Fibroblast of lung (primary cell): Measurements from ENCODE around the gene AQP9. TPM values are rescaled to one million over a fixed set of nuclear protein-coding genes. Genes with fewer than 3 reads are reported as not detected.

Experiments
- DNase-seq, 2 donors: peaks; one replicate each; pipeline versions ENCODE4 v3.0.0 to v3.0.0-alpha.2; 2010; ENCODE audit warnings: low read depth in 2 of 2
- H2AFZ ChIP-seq: 2 replicates; pipeline ENCODE4 v1.5.1; 2012; ENCODE audit warnings: low read length, control low read depth, inconsistent platforms
- H3K27ac ChIP-seq: 2 replicates; pipeline ENCODE4 v1.5.1; 2011; ENCODE audit warnings: low read length, control low read depth; ENCODE audit not compliant: insufficient read depth
- H3K27me3 ChIP-seq: 2 replicates; pipeline ENCODE4 v1.5.1; 2011; ENCODE audit warnings: mild to moderate bottlenecking, low read length; ENCODE audit not compliant: control insufficient read depth, insufficient read depth
- H3K36me3 ChIP-seq: 2 replicates; pipeline ENCODE4 v1.5.1; 2011; ENCODE audit warnings: low read length; ENCODE audit not compliant: control insufficient read depth, insufficient read depth
- H3K4me1 ChIP-seq: 2 replicates; pipeline ENCODE4 v1.5.1; 2011; ENCODE audit warnings: low read length; ENCODE audit not compliant: control insufficient read depth, insufficient read depth; ENCODE audit errors: extremely low read depth
- H3K4me2 ChIP-seq: 2 replicates; pipeline ENCODE4 v1.5.1; 2011; ENCODE audit warnings: low read length, control low read depth; ENCODE audit not compliant: insufficient read depth; ENCODE audit errors: extremely low read depth
- H3K4me3 ChIP-seq, 4 experiments: fragments of 200-600 bp in 1 of 4; sonication (generic) in 1 of 4; replicated peaks in 1 of 4; 2 replicates each; pipeline ENCODE4 v1.5.1; 2011 to 2016; ENCODE audit warnings: low read length in 4 of 4, low read depth in 3 of 4, mild to moderate bottlenecking in 3 of 4, control low read depth in 2 of 4, inconsistent platforms in 1 of 4, mixed read lengths in 1 of 4; ENCODE audit not compliant: insufficient read depth in 1 of 4; ENCODE audit errors: control extremely low read depth in 1 of 4
- H3K79me2 ChIP-seq: 2 replicates; pipeline ENCODE4 v1.5.1; 2012; ENCODE audit warnings: mild to moderate bottlenecking, low read length, inconsistent platforms; ENCODE audit not compliant: control insufficient read depth, insufficient read depth
- H3K9ac ChIP-seq: 2 replicates; pipeline ENCODE4 v1.5.1; 2011; ENCODE audit warnings: mild to moderate bottlenecking, low read length, control low read depth; ENCODE audit not compliant: insufficient read depth
- H3K9me3 ChIP-seq: 2 replicates; pipeline ENCODE4 v1.5.1; 2012; ENCODE audit warnings: low read depth, low read length; ENCODE audit not compliant: control insufficient read depth, insufficient read depth
- H4K20me1 ChIP-seq: 2 replicates; pipeline ENCODE4 v1.5.1; 2011; ENCODE audit warnings: low read length; ENCODE audit not compliant: control insufficient read depth, insufficient read depth; ENCODE audit errors: extremely low read depth
- CTCF ChIP-seq, 2 donors: IDR thresholded peaks in 1 of 2; conservative IDR thresholded peaks in 1 of 2; 1 replicate in 1 of 2; 2 replicates in 1 of 2; pipeline ENCODE4 v1.5.1; 2011 to 2012; ENCODE audit warnings: low read length in 2 of 2, control low read depth in 1 of 2, inconsistent platforms in 1 of 2, low read depth in 1 of 2, mild to moderate bottlenecking in 1 of 2
- EZH2 ChIP-seq: IDR thresholded peaks from 2 replicates; pipeline ENCODE4 v1.5.1; 2012; ENCODE audit warnings: low read length, control low read depth, mild to moderate bottlenecking; ENCODE audit errors: missing control alignments
- polyA minus RNA-seq: library from RNA; depleted of rRNA, polyadenylated mRNA; stranded (reverse); fragments of >200 nt; gene quantifications from 2 replicates; pipeline ENCODE4 v1.2.3, GENCODE V29; 2011; ENCODE audit warnings: low replicate concordance
- polyA plus RNA-seq, 2 donors: library from polyadenylated mRNA; depleted of rRNA in 1 of 2; stranded (reverse) in 1 of 2; unstranded in 1 of 2; fragments of >200 nt; gene quantifications; 2 replicates each; pipeline ENCODE4 v1.2.1, GENCODE V29; 2011 to 2012; ENCODE audit warnings: missing spikeins in 1 of 2
- total RNA-seq: library from RNA; depleted of rRNA; stranded (reverse); fragments of >200 nt; gene quantifications from 2 replicates; pipeline ENCODE4 v1.2.1, GENCODE V29; 2014

AQP9 gene, protein sequence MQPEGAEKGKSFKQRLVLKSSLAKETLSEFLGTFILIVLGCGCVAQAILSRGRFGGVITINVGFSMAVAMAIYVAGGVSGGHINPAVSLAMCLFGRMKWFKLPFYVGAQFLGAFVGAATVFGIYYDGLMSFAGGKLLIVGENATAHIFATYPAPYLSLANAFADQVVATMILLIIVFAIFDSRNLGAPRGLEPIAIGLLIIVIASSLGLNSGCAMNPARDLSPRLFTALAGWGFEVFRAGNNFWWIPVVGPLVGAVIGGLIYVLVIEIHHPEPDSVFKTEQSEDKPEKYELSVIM
- total RNA-seq (not detected in 2 replicates), polyA plus RNA-seq (not detected in 2 replicates), polyA minus RNA-seq (not detected in 2 replicates)
- not detected in 2 replicates for polyA plus RNA-seq (2012)

GRCh38 chr15:58138106-58138505 is at the start of gene AQP9:
AQP9 (plus strand) TSS chr15:58138381; CDS start chr15:58138566, 185 bp downstream.
- TF ChIP-seq EZH2 (no peak), CTCF (conservative IDR thresholded peaks at IDR 0.05 in 1 of 2, IDR thresholded peaks at IDR 0.05 in 1 of 2; ENCODE audit: low read depth in 1 of 2, low read length in 2 of 2) (no peak)
- H2AFZ ChIP-seq: no peak within 1 kb of the TSS
- H3K36me3 ChIP-seq: no peaks in the 10 kb centered on the region
- no peak within 1 kb of the TSS for H3K4me3 ChIP-seq
- no peaks in the 10 kb centered on the region for H3K79me2 ChIP-seq
- no peaks in the 10 kb centered on the region for H3K4me1 ChIP-seq
- H3K9ac ChIP-seq: no peak within 1 kb of the TSS
- H3K27ac ChIP-seq: no peak within 1 kb of the TSS
- no peaks in the 10 kb centered on the region for H4K20me1 ChIP-seq
- H3K27me3 ChIP-seq: no peaks in the 10 kb centered on the region
- H3K9me3 ChIP-seq: no peaks in the 10 kb centered on the region
- DNase-seq: no peak
- no peak within 1 kb of the TSS for H3K4me2 ChIP-seq

GRCh38 chr15:58095415-58095814 is 42.8 kb upstream of the AQP9 start:
- H3K27ac ChIP-seq: no peak overlapping the region
- no peak overlapping the region for H3K9ac ChIP-seq
- no peaks in the 10 kb centered on the region for H3K27me3 ChIP-seq
- no peaks in the 10 kb centered on the region for H4K20me1 ChIP-seq
- no peak overlapping the region for H3K4me3 ChIP-seq
- H3K36me3 ChIP-seq: no peaks in the 10 kb centered on the region
- DNase-seq: no peak
- H2AFZ ChIP-seq: no peak overlapping the region
- no peaks in the 10 kb centered on the region for H3K4me1 ChIP-seq
- H3K9me3 ChIP-seq: no peaks in the 10 kb centered on the region
- no peak for TF ChIP-seq EZH2
- no peak for TF ChIP-seq CTCF (conservative IDR thresholded peaks at IDR 0.05 in 1 of 2, IDR thresholded peaks at IDR 0.05 in 1 of 2; ENCODE audit: low read depth in 1 of 2, low read length in 2 of 2)
- H3K4me2 ChIP-seq: no peak overlapping the region
- no peaks in the 10 kb centered on the region for H3K79me2 ChIP-seq

DNA sequence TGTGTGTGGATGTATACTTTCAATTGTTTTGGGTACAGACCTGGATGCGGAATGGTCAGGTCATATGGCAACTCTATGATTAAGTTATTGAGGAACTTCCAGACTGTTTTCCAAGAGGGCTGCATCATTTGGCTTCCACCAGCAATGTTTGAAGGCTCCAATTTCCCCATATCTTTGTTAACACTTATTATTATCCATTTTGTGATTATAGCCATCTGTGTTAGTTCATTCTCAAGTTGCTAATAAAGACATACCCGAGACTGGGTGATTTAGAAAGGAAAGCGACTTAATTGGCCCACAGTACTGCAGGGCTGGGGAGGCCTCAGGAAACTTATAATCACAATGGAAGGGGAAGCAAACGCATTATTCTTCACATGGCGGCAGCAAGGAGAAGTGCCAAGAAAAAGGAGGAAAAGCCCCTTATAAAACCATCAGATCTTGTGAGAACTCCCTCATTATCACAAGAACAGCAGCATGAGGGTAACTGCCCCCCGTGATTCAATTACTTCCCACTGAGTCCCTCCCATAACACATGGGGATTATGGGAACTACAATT is 41.6 kb upstream of the AQP9 start:
- Histone ChIP-seq H3K27ac (no peak overlapping the region), H3K9ac (no peak overlapping the region), H3K9me3 (no peaks in the 10 kb centered on the region), H3K79me2 (no peaks in the 10 kb centered on the region), H3K27me3 (no peaks in the 10 kb centered on the region), H3K4me2 (no peak overlapping the region), H3K4me3 (no peak overlapping the region), H3K4me1 (no peaks in the 10 kb centered on the region), H3K36me3 (no peaks in the 10 kb centered on the region), H4K20me1 (no peaks in the 10 kb centered on the region), H2AFZ (no peak overlapping the region)
- TF ChIP-seq CTCF (conservative IDR thresholded peaks at IDR 0.05 in 1 of 2, IDR thresholded peaks at IDR 0.05 in 1 of 2; ENCODE audit: low read depth in 1 of 2, low read length in 2 of 2): no peak
- TF ChIP-seq EZH2: no peak
- DNase-seq: no peak
